Peyer's patch (tissue), 4 donors: ENCODE data around the gene MED16.

ENCODE experiments used
- CTCF ChIP-seq, 6 experiments: fragments of 450-650 bp in 4 of 6; fragments of 200-600 bp in 2 of 6; sonication (generic) in 1 of 6; IDR thresholded peaks; one replicate each; pipeline ENCODE4 v1.5.1; 2017 to 2019; ENCODE audit warnings: antibody characterized with exemption in 6 of 6, mild to moderate bottlenecking in 3 of 6, moderate library complexity in 1 of 6
- POLR2A ChIP-seq, 2 donors: fragments of 450-650 bp; IDR thresholded peaks; one replicate each; pipeline ENCODE4 v1.5.1; 2017; ENCODE audit warnings: antibody characterized with exemption in 2 of 2, mild to moderate bottlenecking in 2 of 2, moderate library complexity in 2 of 2

GRCh38 chr19:906480-906879 lies 13.5 kb upstream of the MED16 start:
- no peak for TF ChIP-seq CTCF (IDR thresholded peaks at IDR 0.05)
- TF ChIP-seq POLR2A (IDR thresholded peaks at IDR 0.05), result no peak
